Fibroblast of upper back skin (primary cell): ENCODE data around the gene C1GALT1.
"Not testable (repeated sequence)": the region's sequence is repeated elsewhere in the genome, so short reads cannot be mapped to it uniquely, and the experiment has no call there.

Experiments used
- DNase-seq: peaks from one replicate; pipeline ENCODE4 v3.0.0-alpha.2; 2013

The C1GALT1 gene

DNA sequence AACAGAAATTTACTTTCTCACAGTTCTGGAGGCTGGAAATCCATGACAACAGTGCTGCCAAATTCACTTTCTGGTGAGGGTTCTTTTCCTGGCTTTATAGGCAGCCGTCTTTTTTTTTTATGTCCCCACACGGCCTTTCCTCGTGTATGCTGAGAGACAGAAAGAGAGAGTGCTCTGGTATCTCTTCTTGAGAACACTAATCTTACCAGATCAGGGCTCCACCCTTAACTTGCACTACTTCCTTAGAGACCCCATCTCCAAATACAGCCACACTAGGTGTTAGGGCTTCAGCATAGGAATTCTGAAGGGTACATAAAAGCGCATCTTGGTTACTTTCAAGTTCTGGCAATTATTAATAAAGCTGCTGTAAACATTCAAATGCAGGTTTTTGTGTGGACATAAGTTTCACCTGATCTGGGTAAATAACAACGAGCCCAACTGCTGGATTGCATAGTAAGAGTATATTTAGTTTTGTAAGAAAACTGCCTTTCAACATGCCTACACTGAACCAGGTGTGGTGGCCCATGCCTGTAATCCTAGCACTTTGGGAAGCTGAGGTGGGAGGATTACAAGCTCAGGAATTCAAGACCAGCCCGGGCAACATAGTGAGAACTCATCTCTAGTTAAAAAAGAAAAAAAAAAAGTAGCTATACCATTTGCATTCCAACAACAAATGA, 8.2 kb upstream of the C1GALT1 start:
- no peak for DNase-seq

DNA sequence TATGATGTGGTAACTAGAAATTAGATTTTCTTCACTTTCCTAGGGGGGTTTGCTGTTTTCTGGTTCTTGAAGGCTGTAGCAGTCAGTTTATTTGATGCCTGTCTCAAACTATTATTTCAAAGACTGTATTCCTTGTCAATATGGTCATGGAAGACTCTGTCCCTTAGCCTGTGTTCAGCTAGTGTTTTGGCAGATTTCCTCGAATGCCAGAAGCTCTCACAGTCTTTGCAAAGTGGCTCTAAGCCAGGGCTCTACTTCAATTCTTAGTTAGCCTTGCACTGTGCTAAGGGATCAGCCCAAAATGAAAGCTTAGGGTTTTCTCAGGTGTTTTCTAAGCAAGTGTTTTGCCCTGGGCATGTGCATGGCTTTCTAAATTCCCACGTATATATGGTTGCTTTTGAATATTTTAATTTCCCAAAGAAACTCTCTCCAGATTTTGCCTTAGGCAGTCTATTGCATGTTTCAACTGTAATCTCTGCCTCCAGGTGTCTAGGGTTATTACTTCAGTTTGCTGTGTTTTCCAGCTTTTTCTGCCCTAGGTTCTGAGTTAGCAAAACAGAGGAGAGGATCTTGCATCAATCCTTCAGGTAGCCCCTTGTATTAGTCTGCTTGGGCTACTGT, 7.2 kb upstream of the C1GALT1 start:
- peak; percentile 11 for DNase-seq

DNA sequence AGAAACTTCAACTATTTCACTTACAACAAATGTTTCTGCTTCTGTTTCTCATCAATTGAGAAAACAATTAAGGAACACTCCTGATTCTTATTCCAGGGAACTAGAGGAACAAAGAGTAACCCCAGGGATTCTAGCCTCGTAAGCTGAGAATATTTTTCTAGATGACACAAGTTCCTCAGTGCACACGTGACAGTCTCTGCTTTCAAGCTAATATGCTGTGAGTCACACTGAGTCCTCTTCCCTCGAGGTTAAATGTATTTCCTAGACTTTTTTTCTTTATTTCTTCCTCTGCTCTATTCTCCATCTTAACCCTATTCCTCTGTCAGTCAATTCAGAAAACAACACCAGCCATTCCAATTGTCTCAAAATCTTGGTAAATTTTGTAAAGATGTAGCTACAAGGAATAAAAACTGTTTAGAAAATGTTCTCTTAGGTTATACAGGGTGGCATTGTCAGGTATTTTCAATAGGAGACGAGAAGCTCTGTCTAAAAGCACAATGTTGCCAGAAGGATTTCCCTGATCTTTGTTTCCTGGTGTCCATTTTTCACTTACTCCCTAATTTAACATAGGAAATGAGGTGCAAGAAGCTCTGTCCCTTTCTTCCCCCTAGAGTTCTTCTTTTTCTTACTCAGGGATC, 5.8 kb upstream of the C1GALT1 start:
- peak; percentile 84 for DNase-seq

DNA sequence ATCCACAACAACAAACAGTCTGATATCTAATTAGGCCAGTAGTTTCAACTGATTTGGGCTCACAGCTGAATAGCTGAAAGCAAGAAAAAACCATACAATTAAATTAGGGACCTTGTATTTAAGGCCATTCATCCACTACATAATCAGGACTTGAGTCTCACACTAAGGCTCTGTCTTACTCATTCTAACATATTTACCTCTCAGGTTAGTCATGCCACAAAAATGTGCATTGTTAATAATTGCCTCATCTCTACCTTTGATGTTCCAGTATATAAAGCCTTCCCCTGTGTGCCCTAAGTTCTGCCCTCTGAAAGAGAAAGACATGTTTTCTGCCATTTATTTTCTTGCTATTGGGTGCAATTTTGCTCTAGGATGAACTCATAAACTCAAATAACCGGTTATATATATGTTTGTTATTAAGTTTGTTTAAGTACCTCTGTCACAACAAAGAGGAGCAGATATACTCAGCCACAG, 5.3 kb upstream of the C1GALT1 start:
- peak; percentile 84 for DNase-seq

DNA sequence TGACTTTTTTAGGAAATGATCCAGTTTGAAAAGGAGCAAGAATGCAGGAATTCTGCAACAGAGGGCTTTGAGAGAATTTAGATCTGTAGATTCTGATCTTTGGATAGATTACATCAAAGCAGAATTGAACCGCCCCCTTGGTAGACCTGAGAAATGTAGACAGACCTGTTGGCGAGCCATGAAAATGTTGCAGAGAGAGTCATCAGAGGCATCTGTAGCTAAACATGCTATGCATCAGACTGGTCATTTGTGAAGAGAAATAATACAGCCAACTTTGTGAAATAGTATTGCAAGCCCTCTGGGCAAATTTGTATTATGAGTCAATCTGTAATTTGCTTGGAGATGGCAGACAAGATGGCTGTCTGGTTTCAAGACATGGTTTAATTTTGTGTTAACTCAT, 4.3 kb upstream of the C1GALT1 start:
- peak; percentile 18 for DNase-seq

DNA sequence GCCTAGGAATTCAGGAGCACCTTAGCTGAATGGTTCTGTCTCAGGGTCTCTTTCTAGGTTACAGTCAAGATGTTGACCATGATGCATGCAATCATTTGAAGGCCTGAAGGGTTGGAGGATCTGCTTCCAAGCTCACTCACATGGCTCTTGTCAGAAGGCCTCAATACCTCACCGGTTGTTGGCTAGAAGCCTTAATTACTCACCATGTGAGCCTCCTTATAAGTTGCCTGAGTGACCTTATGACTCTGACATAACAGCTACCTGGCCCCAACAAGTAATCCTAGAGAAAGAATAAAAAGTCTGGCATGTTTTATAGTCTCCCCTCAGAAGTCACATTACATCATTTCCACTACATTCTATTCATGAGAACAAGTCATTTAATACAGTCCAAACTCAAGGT, 3.4 kb upstream of the C1GALT1 start:
- peak; percentile 16 for DNase-seq

DNA sequence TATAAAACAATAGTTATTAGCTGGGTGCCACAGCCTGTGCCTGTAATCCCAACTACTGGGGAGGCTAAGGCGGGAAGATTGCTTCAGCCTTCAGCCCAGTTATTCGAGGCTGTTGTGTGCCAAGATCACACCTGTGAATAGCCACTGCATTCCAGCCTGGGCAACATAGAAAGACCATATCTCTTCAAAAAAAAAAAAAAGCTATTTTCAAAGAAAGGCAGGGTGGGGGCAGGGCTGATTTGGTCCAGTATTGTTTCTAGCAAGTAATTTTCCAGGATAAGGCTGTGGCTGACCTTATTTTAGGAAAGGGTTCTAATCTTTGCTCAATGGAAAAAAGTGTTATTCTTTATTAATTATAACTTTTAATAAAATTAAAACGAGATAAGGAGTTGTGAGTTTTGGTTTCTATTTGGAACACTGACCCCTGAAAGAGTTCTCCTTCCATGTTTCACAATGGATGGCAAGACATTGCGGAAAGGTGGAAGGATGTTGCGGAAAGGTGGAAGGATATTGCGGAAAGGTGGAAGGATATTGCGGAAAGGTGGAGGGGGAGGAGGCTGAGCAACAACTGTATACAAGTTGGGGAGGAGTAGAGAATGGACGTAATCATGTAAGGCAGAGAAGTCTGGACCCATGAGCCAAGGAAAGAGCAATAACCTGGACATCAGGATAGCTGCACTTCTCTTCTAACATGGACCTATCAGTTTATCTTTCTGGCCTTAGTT, 1.5 kb upstream of the C1GALT1 start:
- no peak for DNase-seq

DNA sequence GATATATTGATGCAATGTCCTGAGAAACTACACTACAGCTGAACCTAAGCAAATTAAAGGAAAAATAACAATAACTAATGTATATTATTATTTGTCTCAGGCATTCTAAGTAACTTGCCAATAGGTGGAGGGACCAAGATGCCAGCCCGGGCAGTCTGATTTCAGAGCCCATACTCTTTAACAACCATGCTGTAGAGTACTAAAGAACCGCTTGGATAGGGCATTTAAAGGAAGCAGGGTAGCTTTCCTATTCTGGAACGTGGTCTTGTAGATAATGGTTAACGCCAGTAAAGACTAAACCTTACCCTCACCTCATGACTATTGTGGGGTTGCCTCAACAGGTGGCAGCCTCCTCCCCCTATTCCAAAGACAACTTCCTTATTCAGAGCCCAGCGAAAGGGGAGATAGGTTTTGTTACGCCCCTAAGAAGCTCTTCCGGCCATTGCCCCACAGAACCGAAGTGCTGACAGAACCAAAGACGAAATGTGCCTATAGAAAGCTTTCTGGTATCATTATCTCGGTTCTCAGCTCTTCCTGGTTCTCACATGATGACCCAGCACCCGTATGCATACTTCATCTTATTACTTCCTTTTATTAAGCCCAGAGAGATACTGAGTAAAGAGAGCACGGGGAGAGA, 707 bp upstream of the C1GALT1 start:
- peak; percentile 25 for DNase-seq

DNA sequence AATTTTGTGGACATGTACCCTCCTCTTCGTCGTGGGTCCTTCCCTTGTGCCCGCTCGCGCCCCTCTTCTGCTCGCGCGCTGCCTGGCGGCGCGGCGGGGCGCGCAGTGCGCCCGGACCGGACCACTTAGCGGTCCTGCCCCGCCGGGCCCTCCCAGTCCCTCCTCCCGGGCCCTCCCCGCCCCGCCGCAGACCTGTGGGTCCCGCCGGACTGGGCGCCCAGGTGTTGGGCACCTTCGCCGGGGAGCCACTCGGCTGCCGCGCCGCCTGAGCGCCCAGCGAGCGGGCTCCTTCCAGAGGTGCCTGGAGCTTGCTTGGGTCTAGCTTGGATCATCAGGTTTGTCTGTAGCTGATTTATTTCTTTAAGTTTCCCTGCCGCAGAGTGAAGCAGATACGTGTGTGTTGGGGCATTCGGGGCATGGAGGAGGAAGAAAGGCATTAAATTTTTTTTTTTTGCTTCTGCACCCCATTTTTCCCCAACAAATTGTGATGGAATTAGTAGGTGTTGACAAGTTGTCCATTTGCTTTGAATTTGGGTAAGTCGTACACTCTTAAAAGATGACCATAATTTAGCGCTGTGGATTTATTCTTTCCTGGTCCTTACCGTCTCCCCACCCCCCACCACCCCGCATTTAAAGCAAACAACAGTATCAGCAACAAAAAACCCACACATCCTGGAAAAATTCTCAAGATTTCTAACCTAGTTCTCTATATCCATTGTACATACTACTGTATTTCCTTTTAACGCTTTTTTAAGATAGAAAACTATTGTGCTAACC, 905 bp downstream of the C1GALT1 start:
- peak; percentile 22 for DNase-seq

DNA sequence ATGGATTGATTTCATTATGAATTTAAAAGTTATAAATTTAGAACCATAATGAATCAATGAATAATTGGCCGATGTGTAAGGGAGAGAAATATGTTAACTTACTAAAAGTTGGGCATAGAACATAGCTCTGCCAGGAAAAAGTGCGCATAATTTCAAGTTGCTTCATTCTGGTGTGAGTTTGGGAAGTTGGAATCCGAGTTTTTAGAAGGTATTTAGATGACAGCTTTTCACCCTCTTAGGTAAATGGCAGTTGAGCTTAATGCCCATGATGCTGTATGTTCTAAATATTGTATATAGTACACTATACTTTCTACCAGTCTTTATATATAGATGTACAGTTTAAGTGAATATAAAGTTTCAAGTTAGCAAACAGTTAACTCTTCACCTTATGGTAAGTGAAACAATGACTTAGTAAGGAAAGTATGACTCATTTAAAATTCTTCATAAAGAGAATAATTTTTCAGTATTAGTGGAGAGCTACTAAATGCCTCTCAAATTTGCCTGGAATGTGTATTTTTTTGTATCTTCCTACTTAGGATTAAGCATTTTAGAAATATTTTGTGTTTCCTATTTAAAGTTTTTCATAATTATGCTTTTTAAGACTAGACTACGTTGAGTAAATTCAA, 1.6 kb downstream of the C1GALT1 start:
- DNase-seq, result peak; percentile 14

DNA sequence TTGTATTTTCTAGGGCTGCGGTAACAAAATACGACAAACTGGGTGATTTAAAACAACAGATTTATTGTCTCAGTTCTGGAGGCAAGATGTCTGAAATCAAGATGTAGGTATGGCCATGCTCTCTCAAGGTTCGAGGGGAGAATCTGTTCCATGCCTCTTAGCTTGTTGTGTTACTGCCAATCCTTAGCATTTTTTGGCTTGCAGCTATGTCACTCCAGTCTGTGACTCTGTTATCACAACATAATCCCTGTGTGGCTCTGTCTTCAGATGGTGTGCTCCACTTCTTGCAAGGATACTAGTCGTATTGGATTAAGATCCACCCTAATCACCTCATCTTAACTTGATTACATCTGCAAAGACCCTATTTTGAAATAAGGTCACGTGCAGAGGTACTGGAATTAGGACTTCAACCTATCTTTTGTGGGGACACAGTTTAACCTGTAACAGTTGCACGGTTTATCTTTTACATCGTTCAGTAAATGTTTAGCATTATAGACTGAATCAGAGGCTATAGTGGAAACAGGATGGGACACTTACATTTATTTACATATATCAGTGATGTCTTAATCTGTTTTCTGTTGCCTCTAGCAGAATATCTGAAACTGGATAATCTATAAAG, 3.1 kb downstream of the C1GALT1 start:
- DNase-seq, result no peak

DNA sequence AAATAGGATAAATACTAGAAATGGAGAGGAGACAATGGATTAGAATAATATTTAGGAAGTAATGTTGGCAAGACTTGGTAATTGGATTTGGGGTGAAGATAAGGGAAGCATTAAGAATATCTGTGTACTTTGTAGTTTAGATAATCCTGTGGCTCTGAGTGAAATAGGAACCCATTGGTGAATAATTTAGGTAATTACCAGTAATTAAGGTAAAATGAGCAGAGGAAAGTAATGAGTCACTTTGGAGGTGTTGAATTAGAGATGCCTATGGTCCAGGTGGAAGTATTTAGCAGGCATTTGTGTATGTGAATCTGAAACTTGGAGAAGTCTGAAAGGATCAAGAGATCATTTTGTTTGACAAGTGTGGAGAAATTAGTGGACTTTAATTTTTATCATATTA, 5.7 kb downstream of the C1GALT1 start:
- no peak for DNase-seq

DNA sequence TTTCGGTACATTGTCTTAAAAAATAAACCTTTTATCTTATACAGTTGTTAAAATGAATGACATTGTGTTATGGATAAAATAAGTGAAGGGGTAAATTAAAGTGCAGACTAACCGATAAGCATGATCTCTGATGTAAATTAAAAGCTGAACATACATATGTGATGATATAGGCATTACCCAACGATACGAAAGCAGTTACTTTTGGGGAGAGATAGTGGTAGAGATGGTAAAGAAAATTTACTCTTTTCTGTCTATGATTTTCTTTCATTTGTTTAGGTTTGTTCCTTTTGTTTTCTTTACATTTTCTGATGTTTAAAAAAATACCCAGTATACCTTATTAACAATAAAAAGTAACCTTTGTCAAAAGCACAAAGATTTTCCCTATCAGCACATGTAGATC, 6.4 kb downstream of the C1GALT1 start:
- DNase-seq, result no peak

DNA sequence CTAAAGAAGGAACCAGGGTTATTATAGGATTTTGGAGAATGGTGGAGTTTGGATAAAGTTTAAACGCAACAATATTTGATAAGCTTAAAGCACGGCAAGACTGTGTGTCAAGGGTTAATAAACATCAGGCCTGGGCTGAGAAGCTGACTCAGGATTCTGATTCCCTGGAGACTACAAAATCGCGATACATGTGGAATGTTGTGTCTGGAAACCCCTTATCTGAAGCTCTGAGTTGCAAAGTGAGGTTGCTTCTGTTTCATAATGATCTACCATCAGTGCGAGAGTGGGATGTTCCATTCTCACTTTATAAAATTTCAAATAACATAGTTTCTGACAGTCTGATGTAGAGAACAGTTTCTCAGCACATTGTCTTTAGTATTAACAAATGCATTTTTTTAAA, 7.8 kb downstream of the C1GALT1 start:
- peak; percentile 82 for DNase-seq

DNA sequence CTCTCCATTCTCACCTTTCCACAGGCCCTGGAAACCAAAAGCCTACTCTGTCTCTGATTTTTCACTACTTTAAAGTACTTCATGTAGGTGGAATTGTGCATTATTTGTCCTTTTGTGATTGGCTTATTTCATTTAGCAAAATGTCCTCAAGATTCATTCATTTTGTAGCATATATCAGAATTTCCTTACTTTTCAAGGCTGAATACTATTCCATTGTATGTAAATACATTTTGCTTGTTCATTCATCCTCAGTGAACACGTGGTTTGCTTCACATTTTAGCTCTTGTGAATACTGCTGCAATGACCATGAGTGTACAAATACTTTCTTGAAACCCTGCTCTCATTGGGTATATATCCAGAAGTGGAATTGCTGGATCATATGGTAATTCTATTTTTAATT, 8.8 kb downstream of the C1GALT1 start:
- DNase-seq, result no peak

DNA sequence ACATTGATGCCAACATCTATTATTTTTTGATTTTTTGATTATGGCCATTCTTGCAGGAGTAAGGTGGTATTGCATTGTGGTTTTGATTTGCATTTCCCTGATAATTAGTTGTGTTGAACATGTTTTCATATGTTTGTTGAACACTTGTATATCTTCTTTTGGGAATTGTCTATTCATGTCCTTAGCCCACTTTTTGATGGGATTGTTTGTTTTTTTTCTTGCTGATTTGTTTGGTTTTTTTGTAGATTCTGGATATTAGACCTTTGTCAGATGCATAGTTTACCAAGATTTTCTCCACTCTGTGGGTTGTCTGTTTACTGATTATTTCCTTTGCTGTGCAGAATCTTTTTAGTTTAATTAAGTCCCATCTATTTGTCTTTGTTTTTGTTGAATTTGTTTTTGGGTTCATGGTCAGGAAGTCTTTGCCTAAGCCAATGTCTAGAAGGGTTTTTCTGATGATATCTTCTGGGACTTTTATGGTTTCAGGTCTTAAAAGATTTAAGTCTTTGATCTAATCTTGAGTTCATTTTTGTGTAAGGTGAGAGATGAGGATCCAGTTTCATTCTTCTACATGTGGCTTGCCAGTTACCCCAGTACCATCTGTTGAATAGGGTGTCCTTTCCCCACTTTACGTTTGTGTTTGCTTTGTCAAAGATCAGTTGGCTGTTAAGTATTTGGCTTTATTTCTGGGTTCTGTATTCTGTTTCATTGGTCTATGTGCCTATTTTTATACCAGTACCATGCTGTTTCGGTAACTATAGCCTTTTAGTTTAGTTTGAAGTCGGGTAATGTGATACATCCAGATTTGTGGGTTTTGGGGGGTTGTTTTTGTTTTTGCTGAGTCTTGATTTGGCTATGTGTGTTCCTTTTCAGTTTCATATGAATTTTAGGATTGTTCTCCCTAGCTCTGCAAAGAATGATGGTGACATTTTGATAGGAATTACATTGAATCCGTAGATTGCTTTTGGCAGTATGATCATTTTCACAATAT, 10.7 kb downstream of the C1GALT1 start:
- not testable (repeated sequence) for DNase-seq

DNA sequence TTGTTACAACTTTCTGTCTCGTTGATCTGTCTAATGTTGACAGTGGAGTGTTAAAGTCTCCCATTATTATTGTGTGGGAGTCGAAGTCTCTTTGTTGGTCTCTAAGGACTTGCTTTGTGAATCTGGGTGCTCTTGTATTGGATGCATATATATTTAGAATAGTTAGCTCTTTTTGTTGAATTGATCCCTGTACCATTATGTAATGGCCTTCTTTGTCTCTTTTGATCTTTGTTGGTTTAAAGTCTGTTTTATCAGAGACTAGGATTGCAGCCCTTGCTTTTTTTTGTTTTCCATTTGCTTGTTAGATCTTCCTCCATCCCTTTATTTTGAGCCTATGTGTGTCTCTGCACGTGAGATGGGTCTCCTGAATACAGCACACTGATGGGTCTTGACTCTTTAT, 17.2 kb downstream of the C1GALT1 start:
- not testable (repeated sequence) for DNase-seq

DNA sequence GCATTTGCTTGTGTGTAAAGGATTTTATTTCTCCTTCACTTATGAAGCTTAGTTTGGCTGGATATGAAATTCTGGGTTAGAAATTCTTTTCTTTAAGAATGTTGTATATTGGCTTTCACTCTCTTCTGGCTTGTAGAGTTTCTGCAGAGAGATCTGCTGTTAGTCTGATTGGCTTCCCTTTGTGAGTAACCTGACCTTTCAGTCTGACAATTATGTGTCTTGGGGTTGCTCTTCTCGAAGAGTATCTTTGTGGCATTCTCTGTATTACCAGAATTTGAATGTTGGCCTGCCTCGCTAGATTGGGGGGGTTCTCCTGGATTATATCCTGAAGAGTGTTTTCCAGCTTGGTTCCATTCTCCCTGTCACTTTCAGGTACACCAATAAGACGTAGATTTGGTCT, 17.9 kb downstream of the C1GALT1 start:
- not testable (repeated sequence) for DNase-seq

DNA sequence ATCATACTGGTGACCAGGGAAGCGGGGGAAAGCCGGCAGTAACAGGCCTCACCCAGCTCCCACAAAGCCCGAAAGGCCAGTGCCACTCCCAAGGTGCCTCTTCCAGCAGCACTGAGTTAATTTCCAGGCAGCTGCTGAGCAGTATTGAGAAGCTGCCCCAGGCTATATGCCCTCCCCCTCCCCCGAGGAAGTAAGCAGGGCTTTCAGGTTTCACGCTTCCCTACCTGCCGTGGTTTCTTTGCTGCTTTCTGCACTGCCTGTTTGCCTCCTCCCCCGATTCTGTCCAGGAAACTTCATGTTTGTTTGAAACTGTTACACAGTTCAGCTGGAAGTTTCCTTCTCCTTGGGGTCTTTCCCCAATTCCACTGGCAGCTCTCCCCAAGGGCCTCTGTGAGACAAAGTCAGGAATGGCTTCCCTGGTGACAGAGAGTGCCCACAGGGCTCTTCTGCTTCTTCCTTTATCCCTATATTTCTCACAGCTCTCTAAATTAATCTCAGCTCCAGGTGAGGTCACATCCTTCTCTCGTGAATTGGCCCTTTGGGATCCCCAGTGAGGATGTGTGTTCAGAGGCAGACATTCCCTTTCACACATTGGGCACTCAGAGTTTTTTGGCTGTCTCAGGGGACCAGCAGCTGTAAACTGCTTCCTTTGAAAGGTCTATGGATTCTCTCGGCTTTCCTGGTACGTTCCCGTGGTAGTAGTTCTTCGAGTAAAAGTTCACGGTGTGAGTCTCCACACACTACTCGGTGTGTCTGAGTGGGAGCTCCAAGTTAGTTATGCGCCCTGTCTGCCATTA, 19.4 kb downstream of the C1GALT1 start:
- no peak for DNase-seq
